GM23338 (cell line): ENCODE data around the gene ZNF775. TPM values are rescaled to one million over a fixed set of nuclear protein-coding genes. Genes with fewer than 3 reads are reported as not detected.

ENCODE experiments used
- ATAC-seq: fragments of 200-7000 bp; cut with Tn5 transposase; 3 replicates; pipeline ENCODE4 v1.9.1; 2020
- DNase-seq: peaks from one replicate; pipeline ENCODE4 v3.0.0-alpha.2; 2015; ENCODE audit warnings: low spot score
- H2AFZ ChIP-seq: fragments of 200-600 bp; sonication (generic); 2 replicates; pipeline ENCODE4 v1.8.0; 2016; ENCODE audit warnings: antibody characterized with exemption, mild to moderate bottlenecking, moderate library complexity
- H3F3A ChIP-seq: fragments of 200-600 bp; sonication (generic); replicated peaks from 2 replicates; pipeline ENCODE4 v1.8.0; 2017; ENCODE audit warnings: antibody characterized with exemption, mixed run types, low read depth
- H3K27ac ChIP-seq: fragments of 200-600 bp; sonication (generic); 2 replicates; pipeline ENCODE4 v1.6.1; 2016; ENCODE audit warnings: low read depth
- H3K27me3 ChIP-seq: fragments of 200-600 bp; sonication (generic); 2 replicates; pipeline ENCODE4 v1.8.0; 2016; ENCODE audit warnings: mild to moderate bottlenecking, mixed run types, moderate library complexity; ENCODE audit not compliant: insufficient read depth
- H3K36me3 ChIP-seq: fragments of 200-600 bp; sonication (generic); 2 replicates; pipeline ENCODE4 v1.8.0; 2016; ENCODE audit warnings: mild to moderate bottlenecking; ENCODE audit not compliant: insufficient read depth
- H3K4me1 ChIP-seq: fragments of 200-600 bp; sonication (generic); 2 replicates; pipeline ENCODE4 v1.8.0; 2016; ENCODE audit warnings: mild to moderate bottlenecking, moderate library complexity; ENCODE audit not compliant: insufficient read depth
- H3K4me2 ChIP-seq: fragments of 200-600 bp; sonication (generic); 2 replicates; pipeline ENCODE4 v1.7.1; 2017; ENCODE audit warnings: mixed run types
- H3K4me3 ChIP-seq: fragments of 200-600 bp; sonication (generic); 2 replicates; pipeline ENCODE4 v1.6.1; 2016; ENCODE audit warnings: mixed run types
- H3K79me2 ChIP-seq: fragments of 200-600 bp; sonication (generic); replicated peaks from 2 replicates; pipeline ENCODE4 v1.8.0; 2017; ENCODE audit warnings: mild to moderate bottlenecking; ENCODE audit not compliant: insufficient read depth
- H3K9me2 ChIP-seq: fragments of 200-600 bp; sonication (generic); 2 replicates; pipeline ENCODE4 v1.8.0; 2017; ENCODE audit not compliant: insufficient read depth
- H4K20me1 ChIP-seq: fragments of 200-600 bp; sonication (generic); replicated peaks from 2 replicates; pipeline ENCODE4 v1.8.0; 2017; ENCODE audit warnings: mild to moderate bottlenecking; ENCODE audit not compliant: insufficient read depth
- H3K27ac Mint-ChIP-seq: 2 replicates; pipeline ENCODE4 v1.8.0; 2020; ENCODE audit warnings: inconsistent platforms, mild to moderate bottlenecking, moderate library complexity, mixed read lengths
- H3K27me3 Mint-ChIP-seq: 3 replicates; pipeline ENCODE4 v1.8.0; 2022; ENCODE audit warnings: low read depth, mild to moderate bottlenecking, moderate library complexity, mixed read lengths, inconsistent platforms; ENCODE audit not compliant: insufficient read depth, poor library complexity
- H3K36me3 Mint-ChIP-seq: 3 replicates; pipeline ENCODE4 v1.8.0; 2021; ENCODE audit warnings: low read depth, mild to moderate bottlenecking, inconsistent platforms, moderate library complexity, mixed read lengths
- H3K4me1 Mint-ChIP-seq: 3 replicates; pipeline ENCODE4 v1.8.0; 2020; ENCODE audit warnings: mild to moderate bottlenecking, inconsistent platforms, mixed read lengths
- H3K4me3 Mint-ChIP-seq: 3 replicates; pipeline ENCODE4 v1.8.0; 2021; ENCODE audit warnings: moderate library complexity, mild to moderate bottlenecking, inconsistent platforms, mixed read lengths
- H3K9me3 Mint-ChIP-seq: 3 replicates; pipeline ENCODE4 v1.8.0; 2020; ENCODE audit warnings: moderate library complexity, mild to moderate bottlenecking, inconsistent platforms, mixed read lengths
- CREB1 ChIP-seq: fragments of 250-450 bp; sonication (Bioruptor Pico); IDR thresholded peaks from 2 replicates; pipeline ENCODE4 v1.5.0; 2020; ENCODE audit warnings: low read depth, mild to moderate bottlenecking, moderate library complexity
- CTCF ChIP-seq, 2 experiments: fragments of 200-600 bp in 1 of 2; sonication (generic) in 1 of 2; conservative IDR thresholded peaks; 2 replicates each; pipeline versions ENCODE4 v1.5.1 to v1.6.1; 2016 to 2017; ENCODE audit warnings: antibody characterized with exemption in 2 of 2, low read depth in 2 of 2, mild to moderate bottlenecking in 2 of 2, moderate library complexity in 1 of 2
- EZH2 ChIP-seq: fragments of 200-600 bp; sonication (generic); IDR thresholded peaks from one replicate; pipeline ENCODE4 v1.8.0; 2017; ENCODE audit warnings: antibody characterized with exemption, mild to moderate bottlenecking, low read depth; ENCODE audit not compliant: unreplicated experiment
- EZH2phosphoT487 ChIP-seq: fragments of 200-600 bp; sonication (generic); IDR thresholded peaks from one replicate; pipeline ENCODE4 v1.8.1; 2018; ENCODE audit warnings: antibody characterized with exemption; ENCODE audit not compliant: unreplicated experiment
- JUNB ChIP-seq: IDR thresholded peaks from one replicate; pipeline ENCODE4 v1.6.1; 2016; ENCODE audit warnings: antibody characterized with exemption; ENCODE audit not compliant: unreplicated experiment
- NANOG ChIP-seq: IDR thresholded peaks from 2 replicates; pipeline ENCODE4 v1.6.1; 2016; ENCODE audit warnings: antibody characterized with exemption, borderline replicate concordance
- POLR2AphosphoS5 ChIP-seq: IDR thresholded peaks from 2 replicates; pipeline ENCODE4 v1.6.1; 2016; ENCODE audit warnings: antibody characterized with exemption, low read depth
- REST ChIP-seq: IDR thresholded peaks from one replicate; pipeline ENCODE4 v1.6.1; 2018; ENCODE audit warnings: antibody characterized with exemption; ENCODE audit not compliant: unreplicated experiment
- STAT1 ChIP-seq: IDR thresholded peaks from one replicate; pipeline ENCODE4 v1.6.1; 2016; ENCODE audit warnings: antibody characterized with exemption; ENCODE audit not compliant: unreplicated experiment
- ZNF114 ChIP-seq: fragments of 250-450 bp; sonication (Bioruptor Pico); IDR thresholded peaks from 2 replicates; pipeline ENCODE4 v1.5.0; 2020; ENCODE audit warnings: mild to moderate bottlenecking, moderate library complexity
- ZNF331 ChIP-seq: fragments of 250-450 bp; sonication (Bioruptor Pico); IDR thresholded peaks from 2 replicates; pipeline ENCODE4 v1.5.0; 2020; ENCODE audit warnings: low read depth, mild to moderate bottlenecking, moderate library complexity
- polyA plus RNA-seq: library from polyadenylated mRNA; unstranded; fragments of >200 nt; fragmentation: Nextera tagmentation; extraction: Ambion mirVana; gene quantifications from 2 replicates; pipeline ENCODE4 v1.2.1, GENCODE V29; 2016
- total RNA-seq: library from RNA; depleted of rRNA; stranded (reverse); fragments of >200 nt; shearing (Covaris generic); gene quantifications from 2 replicates; pipeline ENCODE4 v1.2.3, GENCODE V29; 2014
- TF ChIP-seq, protein P1 (sequence below): IDR thresholded peaks from 2 replicates; pipeline ENCODE4 v1.6.1; 2016; ENCODE audit warnings: antibody characterized with exemption

ZNF775 gene
- total and polyA plus RNA-seq, 2 experiments from 2014 or later, result 4.5 to 38.2 TPM

DNA sequence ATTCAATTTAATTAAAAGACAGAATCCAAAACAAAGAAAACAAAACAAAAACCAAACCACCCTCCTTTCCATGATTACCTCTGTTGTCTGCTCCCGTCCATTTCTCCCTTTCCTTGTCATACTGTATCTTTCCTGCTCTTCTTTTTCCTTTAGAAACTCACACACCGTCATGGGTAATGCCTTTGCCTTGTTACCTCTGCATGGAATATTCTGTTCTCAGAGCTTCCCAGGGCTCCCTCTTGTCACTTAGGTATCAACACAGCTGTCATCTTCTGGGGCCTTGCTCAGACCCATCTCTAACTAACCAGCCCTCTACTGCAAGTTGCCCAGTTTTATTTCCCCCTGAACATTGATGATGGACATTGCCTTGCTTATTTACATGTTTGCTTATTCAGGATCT, 41.1 kb downstream of the ZNF775 start (continued):
- TF ChIP-seq ZNF331 (CRISPR knock-in tag), result no peak
- TF ChIP-seq NANOG, result no peak
- no peak for TF ChIP-seq CTCF (conservative IDR thresholded peaks at IDR 0.05; ENCODE audit: low read depth in 2 of 2)
- no peak for TF ChIP-seq EZH2phosphoT487

DNA sequence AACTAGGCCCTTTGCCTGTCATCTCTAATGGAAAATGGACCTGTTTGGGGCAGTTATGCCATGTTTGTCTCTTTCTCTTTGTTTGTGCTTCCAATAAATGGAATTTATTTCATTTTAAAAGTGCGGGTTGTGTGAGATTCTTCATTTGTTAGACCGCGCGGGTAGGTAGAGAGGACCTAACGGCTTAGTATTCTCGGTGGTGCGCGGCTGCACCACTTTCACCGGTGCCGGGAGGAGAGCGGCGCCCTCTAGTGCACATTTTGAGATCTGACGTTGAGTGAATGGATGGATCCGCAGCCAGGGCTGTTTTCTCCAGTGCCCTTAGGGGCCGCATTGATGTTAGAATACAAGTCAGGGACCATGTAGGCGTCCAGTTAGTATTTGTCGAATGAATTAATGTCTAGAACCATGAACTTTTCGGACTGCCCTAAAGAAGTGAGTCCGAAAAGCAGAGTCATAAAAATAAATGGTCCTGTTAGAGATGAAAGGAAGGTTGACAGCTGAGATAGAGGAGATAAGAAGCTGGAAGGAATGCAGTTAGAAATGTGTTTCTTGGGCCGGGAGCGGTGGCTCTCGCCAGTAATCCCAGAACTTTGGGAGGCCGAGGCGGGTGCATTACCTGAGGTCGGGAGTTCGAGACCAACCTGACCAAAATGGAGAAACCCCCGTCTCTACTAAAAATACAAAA, 42.0 kb downstream of the ZNF775 start:
- peaks cover 14% of the 10 kb centered on the region for H3K4me1 Mint-ChIP-seq
- H3K4me3 Mint-ChIP-seq, result no peak overlapping the region; the same call in 2 of the 3 replicates
- Histone ChIP-seq H3K27me3 (no peaks in the 10 kb centered on the region), H4K20me1 (no peaks in the 10 kb centered on the region), H3K4me3 (no peak overlapping the region), H2AFZ (no peak overlapping the region), H3K79me2 (no peaks in the 10 kb centered on the region), H3K9me2 (0 out of 2 replicates have a peak, but pooled peaks cover 4% of the 10 kb centered on the region), H3K27ac (no peak overlapping the region), H3K4me2 (no peak overlapping the region), H3K4me1 (peaks cover 9% of the 10 kb centered on the region), H3F3A (0 out of 2 replicates have a peak, but pooled peaks cover 4% of the 10 kb centered on the region), H3K36me3 (no peaks in the 10 kb centered on the region)
- DNase-seq, result peak; percentile 94
- ATAC-seq, result peak; percentile 99
- H3K27ac Mint-ChIP-seq, result no peak overlapping the region
- peaks cover 2% of the 10 kb centered on the region for H3K27me3 Mint-ChIP-seq
- H3K9me3 Mint-ChIP-seq, result no peaks in the 10 kb centered on the region
- no peaks in the 10 kb centered on the region for H3K36me3 Mint-ChIP-seq
- no peak for TF ChIP-seq EZH2phosphoT487
- TF ChIP-seq CREB1, result peak; percentile 59; the same call in 1 of the 2 replicates
- TF ChIP-seq CTCF (conservative IDR thresholded peaks at IDR 0.05; ENCODE audit: low read depth in 2 of 2), result peak; percentile 92 to 97
- no peak for TF ChIP-seq REST
- TF ChIP-seq STAT1, result no peak
- TF ChIP-seq EZH2, result no peak
- no peak for TF ChIP-seq POLR2AphosphoS5
- TF ChIP-seq, protein P1, sequence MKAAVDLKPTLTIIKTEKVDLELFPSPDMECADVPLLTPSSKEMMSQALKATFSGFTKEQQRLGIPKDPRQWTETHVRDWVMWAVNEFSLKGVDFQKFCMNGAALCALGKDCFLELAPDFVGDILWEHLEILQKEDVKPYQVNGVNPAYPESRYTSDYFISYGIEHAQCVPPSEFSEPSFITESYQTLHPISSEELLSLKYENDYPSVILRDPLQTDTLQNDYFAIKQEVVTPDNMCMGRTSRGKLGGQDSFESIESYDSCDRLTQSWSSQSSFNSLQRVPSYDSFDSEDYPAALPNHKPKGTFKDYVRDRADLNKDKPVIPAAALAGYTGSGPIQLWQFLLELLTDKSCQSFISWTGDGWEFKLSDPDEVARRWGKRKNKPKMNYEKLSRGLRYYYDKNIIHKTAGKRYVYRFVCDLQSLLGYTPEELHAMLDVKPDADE, result no peak
- no peak for TF ChIP-seq NANOG
- peak; percentile 57 for TF ChIP-seq JUNB
- no peak for TF ChIP-seq ZNF114
- TF ChIP-seq ZNF331 (CRISPR knock-in tag), result no peak
